ENCODE data around the gene NCMAP.

- no peak for TF ChIP-seq CTCF (optimal IDR thresholded peaks at IDR 0.05 in 1 of 3, IDR thresholded peaks at IDR 0.05 in 1 of 3, conservative IDR thresholded peaks at IDR 0.05 in 1 of 3; ENCODE audit: extremely low read depth in 1 of 3, insufficient read depth in 2 of 3, low read length in 3 of 3)
- no peak for TF ChIP-seq EZH2 (IDR thresholded peaks at IDR 0.05; ENCODE audit: low read length)
Observed at GRCh38 chr1:24648919-24649318, 93.0 kb downstream of the NCMAP start.

Measured in keratinocyte (primary cell).